Measurements from ENCODE around the gene NDRG3. TPM values are rescaled to one million over a fixed set of nuclear protein-coding genes. Genes with fewer than 3 reads are reported as not detected.

Gene NDRG3
- total and polyA plus RNA-seq, 10 of the 15 experiments (the other 5 are each of a cell fraction or from before 2014, with no cell fraction given): 11.2 to 29.7 (median 14.9) TPM

DNA sequence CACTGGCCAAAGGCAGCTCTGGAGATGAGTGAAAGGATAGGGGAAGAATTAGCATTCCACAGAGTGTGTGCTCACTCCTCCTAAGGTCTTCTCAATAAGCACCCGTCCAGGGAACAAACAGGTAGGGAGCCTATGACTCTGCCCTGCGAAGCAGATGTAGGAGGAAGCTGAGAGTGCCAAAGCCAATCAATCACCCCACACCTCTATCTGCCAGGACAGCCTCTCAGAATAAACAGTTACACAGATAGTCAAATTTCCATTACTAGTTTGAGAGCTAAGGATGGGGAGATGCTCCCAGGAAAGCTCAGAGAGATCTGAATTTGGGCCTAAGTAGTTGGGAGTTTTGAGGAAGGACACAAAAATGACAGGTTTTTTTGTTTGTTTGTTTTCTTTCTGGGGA, 59.4 kb downstream of the NDRG3 start (continued):
- TF ChIP-seq, protein P1, sequence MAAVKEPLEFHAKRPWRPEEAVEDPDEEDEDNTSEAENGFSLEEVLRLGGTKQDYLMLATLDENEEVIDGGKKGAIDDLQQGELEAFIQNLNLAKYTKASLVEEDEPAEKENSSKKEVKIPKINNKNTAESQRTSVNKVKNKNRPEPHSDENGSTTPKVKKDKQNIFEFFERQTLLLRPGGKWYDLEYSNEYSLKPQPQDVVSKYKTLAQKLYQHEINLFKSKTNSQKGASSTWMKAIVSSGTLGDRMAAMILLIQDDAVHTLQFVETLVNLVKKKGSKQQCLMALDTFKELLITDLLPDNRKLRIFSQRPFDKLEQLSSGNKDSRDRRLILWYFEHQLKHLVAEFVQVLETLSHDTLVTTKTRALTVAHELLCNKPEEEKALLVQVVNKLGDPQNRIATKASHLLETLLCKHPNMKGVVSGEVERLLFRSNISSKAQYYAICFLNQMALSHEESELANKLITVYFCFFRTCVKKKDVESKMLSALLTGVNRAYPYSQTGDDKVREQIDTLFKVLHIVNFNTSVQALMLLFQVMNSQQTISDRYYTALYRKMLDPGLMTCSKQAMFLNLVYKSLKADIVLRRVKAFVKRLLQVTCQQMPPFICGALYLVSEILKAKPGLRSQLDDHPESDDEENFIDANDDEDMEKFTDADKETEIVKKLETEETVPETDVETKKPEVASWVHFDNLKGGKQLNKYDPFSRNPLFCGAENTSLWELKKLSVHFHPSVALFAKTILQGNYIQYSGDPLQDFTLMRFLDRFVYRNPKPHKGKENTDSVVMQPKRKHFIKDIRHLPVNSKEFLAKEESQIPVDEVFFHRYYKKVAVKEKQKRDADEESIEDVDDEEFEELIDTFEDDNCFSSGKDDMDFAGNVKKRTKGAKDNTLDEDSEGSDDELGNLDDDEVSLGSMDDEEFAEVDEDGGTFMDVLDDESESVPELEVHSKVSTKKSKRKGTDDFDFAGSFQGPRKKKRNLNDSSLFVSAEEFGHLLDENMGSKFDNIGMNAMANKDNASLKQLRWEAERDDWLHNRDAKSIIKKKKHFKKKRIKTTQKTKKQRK (IDR thresholded peaks at IDR 0.05; ENCODE audit: low read depth, low read length): no peak

DNA sequence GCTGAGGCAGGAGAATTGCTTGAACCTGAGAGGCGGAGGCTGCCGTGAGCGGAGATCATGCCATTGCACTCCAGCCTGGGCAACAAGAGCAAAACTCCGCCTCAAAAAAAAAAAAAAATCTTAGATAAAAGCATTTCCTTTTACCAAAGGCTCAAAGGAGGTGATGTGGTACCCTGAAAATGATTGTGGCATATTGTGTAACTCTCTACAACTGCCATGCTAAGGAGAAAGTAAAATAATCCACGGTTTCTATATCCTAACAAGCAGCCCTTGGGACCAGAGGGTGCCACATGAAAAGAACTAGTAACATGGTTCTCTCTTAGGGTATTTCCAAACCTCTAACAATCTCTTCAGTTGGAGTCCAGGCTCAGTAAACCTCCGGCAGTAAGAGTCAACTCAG, 61.1 kb downstream of the NDRG3 start:
- H3K9me3 ChIP-seq (replicated peaks; ENCODE audit: control insufficient read depth, insufficient read depth, low read length): no peaks in the 10 kb centered on the region
- H3K4me2 ChIP-seq (ENCODE audit: control insufficient read depth, insufficient read depth): no peak overlapping the region
- H3K9ac ChIP-seq (ENCODE audit: control insufficient read depth, insufficient read depth, low read length): no peak overlapping the region
- DNase-seq (ENCODE audit: low read depth, low spot score): no peak
- H3K79me2 ChIP-seq (ENCODE audit: control insufficient read depth, insufficient read depth, low read length): no peaks in the 10 kb centered on the region
- no peaks in the 10 kb centered on the region for H4K20me1 ChIP-seq (ENCODE audit: control insufficient read depth, insufficient read depth)
- ATAC-seq: no peak
- BruUV-seq (replicated peaks): no TSS peak
- ChIA-PET POLR2A (no interaction called here), CTCF (no interaction called here), SMC1A (ENCODE audit: uncharacterized antibody, unreplicated experiment) (interaction anchor here (0.9 kb wide), 1 partner anchor 16 kb away, joined by 3 read pairs; no protein-coding TSS in a partner anchor), RAD21 (ENCODE audit: unreplicated experiment) (no interaction called here)
- H2AFZ ChIP-seq (ENCODE audit: control insufficient read depth, low read depth, low read length): no peak overlapping the region
- peaks cover 0 to 2% of the 10 kb centered on the region in 2 experiments; a peak in 1 of 4 replicates for H3K36me3 ChIP-seq (ENCODE audit: control insufficient read depth in 2 of 2, insufficient read depth in 2 of 2, low read length in 1 of 2)
- intact Hi-C loops (cut with micrococcal nuclease; ENCODE audit: unreplicated experiment) (no loop called here), in situ Hi-C loops (cut with MboI) (no loop called here)
- 73% methylated on average over 6 of the region's 6 CpGs for WGBS (ENCODE audit: insufficient coverage, insufficient replicate concordance, low lambda C conversion rate, missing lambda C conversion rate)
- no peak for FAIRE-seq
- H3K4me3 ChIP-seq: no peak overlapping the region
- H3K27ac ChIP-seq (ENCODE audit: control insufficient read depth, insufficient read depth): no peak overlapping the region
- H3K4me1 ChIP-seq (ENCODE audit: control insufficient read depth, insufficient read depth, low read length): no peaks in the 10 kb centered on the region
- H3K27me3 ChIP-seq (replicated peaks in 1 of 2; ENCODE audit: control insufficient read depth in 2 of 2, insufficient read depth in 2 of 2, low read length in 1 of 2): no peaks in the 10 kb centered on the region
- no peak for TF ChIP-seq MAX (IDR thresholded peaks at IDR 0.05; ENCODE audit: low read depth, low read length)
- TF ChIP-seq, protein P2, sequence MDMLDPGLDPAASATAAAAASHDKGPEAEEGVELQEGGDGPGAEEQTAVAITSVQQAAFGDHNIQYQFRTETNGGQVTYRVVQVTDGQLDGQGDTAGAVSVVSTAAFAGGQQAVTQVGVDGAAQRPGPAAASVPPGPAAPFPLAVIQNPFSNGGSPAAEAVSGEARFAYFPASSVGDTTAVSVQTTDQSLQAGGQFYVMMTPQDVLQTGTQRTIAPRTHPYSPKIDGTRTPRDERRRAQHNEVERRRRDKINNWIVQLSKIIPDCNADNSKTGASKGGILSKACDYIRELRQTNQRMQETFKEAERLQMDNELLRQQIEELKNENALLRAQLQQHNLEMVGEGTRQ (IDR thresholded peaks at IDR 0.05; ENCODE audit: borderline replicate concordance, low read depth, low read length): no peak
- TF ChIP-seq CHD2 (IDR thresholded peaks at IDR 0.05; ENCODE audit: borderline replicate concordance, low read depth, low read length): no peak
- no peak for TF ChIP-seq GABPA (IDR thresholded peaks at IDR 0.05; ENCODE audit: low read depth)
- TF ChIP-seq, protein P3, sequence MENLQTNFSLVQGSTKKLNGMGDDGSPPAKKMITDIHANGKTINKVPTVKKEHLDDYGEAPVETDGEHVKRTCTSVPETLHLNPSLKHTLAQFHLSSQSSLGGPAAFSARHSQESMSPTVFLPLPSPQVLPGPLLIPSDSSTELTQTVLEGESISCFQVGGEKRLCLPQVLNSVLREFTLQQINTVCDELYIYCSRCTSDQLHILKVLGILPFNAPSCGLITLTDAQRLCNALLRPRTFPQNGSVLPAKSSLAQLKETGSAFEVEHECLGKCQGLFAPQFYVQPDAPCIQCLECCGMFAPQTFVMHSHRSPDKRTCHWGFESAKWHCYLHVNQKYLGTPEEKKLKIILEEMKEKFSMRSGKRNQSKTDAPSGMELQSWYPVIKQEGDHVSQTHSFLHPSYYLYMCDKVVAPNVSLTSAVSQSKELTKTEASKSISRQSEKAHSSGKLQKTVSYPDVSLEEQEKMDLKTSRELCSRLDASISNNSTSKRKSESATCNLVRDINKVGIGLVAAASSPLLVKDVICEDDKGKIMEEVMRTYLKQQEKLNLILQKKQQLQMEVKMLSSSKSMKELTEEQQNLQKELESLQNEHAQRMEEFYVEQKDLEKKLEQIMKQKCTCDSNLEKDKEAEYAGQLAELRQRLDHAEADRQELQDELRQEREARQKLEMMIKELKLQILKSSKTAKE (IDR thresholded peaks at IDR 0.05; ENCODE audit: low read depth, poor library complexity, severe bottlenecking): no peak
- no peak for TF ChIP-seq PML (IDR thresholded peaks at IDR 0.05; ENCODE audit: low read length)
- TF ChIP-seq, protein P4, sequence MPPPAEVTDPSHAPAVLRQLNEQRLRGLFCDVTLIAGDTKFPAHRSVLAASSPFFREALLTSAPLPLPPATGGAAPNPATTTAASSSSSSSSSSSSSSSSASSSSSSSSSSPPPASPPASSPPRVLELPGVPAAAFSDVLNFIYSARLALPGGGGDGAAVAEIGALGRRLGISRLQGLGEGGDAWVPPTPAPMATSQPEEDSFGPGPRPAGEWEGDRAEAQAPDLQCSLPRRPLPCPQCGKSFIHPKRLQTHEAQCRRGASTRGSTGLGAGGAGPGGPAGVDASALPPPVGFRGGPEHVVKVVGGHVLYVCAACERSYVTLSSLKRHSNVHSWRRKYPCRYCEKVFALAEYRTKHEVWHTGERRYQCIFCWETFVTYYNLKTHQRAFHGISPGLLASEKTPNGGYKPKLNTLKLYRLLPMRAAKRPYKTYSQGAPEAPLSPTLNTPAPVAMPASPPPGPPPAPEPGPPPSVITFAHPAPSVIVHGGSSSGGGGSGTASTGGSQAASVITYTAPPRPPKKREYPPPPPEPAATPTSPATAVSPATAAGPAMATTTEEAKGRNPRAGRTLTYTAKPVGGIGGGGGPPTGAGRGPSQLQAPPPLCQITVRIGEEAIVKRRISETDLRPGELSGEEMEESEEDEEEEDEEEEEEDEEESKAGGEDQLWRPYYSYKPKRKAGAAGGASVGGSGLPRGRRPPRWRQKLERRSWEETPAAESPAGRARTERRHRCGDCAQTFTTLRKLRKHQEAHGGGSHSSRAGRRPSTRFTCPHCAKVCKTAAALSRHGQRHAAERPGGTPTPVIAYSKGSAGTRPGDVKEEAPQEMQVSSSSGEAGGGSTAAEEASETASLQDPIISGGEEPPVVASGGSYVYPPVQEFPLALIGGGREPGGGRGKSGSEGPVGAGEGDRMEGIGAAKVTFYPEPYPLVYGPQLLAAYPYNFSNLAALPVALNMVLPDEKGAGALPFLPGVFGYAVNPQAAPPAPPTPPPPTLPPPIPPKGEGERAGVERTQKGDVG (CRISPR knock-in tag; IDR thresholded peaks at IDR 0.05): no peak
- TF ChIP-seq ZSCAN29 (IDR thresholded peaks at IDR 0.05): no peak
- no peak for TF ChIP-seq YBX1 (IDR thresholded peaks at IDR 0.05)
- no peak for TF ChIP-seq YY1 (IDR thresholded peaks at IDR 0.05; ENCODE audit: low read depth, low read length)
